NT2/D1 (cell line): ENCODE data around the gene TMEM254.

Source experiments
- SUZ12 ChIP-seq: IDR thresholded peaks from 2 replicates; pipeline ENCODE4 v1.6.1; 2011; ENCODE audit not compliant: insufficient read length, insufficient read depth; ENCODE audit errors: extremely low read depth
- YY1 ChIP-seq: IDR thresholded peaks from 2 replicates; pipeline ENCODE4 v1.6.1; 2011; ENCODE audit not compliant: insufficient read length, insufficient read depth
- ZNF274 ChIP-seq: IDR thresholded peaks from 2 replicates; pipeline ENCODE4 v1.6.1; 2011; ENCODE audit warnings: mild to moderate bottlenecking, low read depth, low read length

GRCh38 chr10:80137031-80137862, 58.8 kb downstream of the TMEM254 start:
- TF ChIP-seq ZNF274 (no peak), SUZ12 (no peak), YY1 (no peak)
